Caco-2 (cell line): ENCODE data around the gene ZNF705A. TPM values are rescaled to one million over a fixed set of nuclear protein-coding genes. Genes with fewer than 3 reads are reported as not detected.
"Not testable (repeated sequence)": the region's sequence is repeated elsewhere in the genome, so short reads cannot be mapped to it uniquely, and the experiment has no call there.

Experiments
- BruUV-seq: library from RNA; stranded (reverse); fragments of 400-500 nt; replicated peaks from 2 replicates; lab custom pipeline; 2021; lab: Mats Ljungman, UMichigan
- CTCF ChIA-PET: fragments of 300-600 bp; sonication (Branson Sonifier 250); formaldehyde crosslinking; loops from one replicate; lab custom pipeline; 2022; ENCODE audit warnings: antibody characterized with exemption; lab: Charles Lee
- POLR2A ChIA-PET: fragments of 300-600 bp; sonication (Branson Sonifier 250); formaldehyde crosslinking; loops from one replicate; lab custom pipeline; 2022; ENCODE audit warnings: antibody characterized with exemption; lab: Charles Lee
- DNase-seq, 2 experiments: peaks; one replicate each; pipeline versions ENCODE4 v3.0.0 to v3.0.0-alpha.2; 2020 to 2022
- H3K27me3 ChIP-seq: replicated peaks from 2 replicates; pipeline ENCODE4 v1.6.0; 2011; ENCODE audit warnings: low read length; ENCODE audit not compliant: control insufficient read depth, insufficient read depth
- H3K36me3 ChIP-seq: 2 replicates; pipeline ENCODE4 v1.5.1; 2011; ENCODE audit warnings: low read length; ENCODE audit not compliant: control insufficient read depth, insufficient read depth
- H3K4me1 ChIP-seq: fragments of 250-450 bp; sonication (Bioruptor Pico); 2 replicates; pipeline ENCODE4 v1.5.1; 2020; ENCODE audit warnings: mild to moderate bottlenecking
- H3K4me3 ChIP-seq: 2 replicates; pipeline ENCODE4 v1.5.1; 2011; ENCODE audit warnings: low read depth, mild to moderate bottlenecking, control low read depth, low read length
- H3K9me3 ChIP-seq: fragments of 250-450 bp; sonication (Bioruptor Pico); 2 replicates; pipeline ENCODE4 v1.5.1; 2020; ENCODE audit warnings: mild to moderate bottlenecking, moderate library complexity
- H3K27ac Mint-ChIP-seq: one replicate; pipeline ENCODE4 v1.8.0; 2022; ENCODE audit warnings: mixed read lengths; ENCODE audit not compliant: unreplicated experiment
- H3K27me3 Mint-ChIP-seq: one replicate; pipeline ENCODE4 v1.8.0; 2022; ENCODE audit warnings: mixed read lengths; ENCODE audit not compliant: insufficient read depth, unreplicated experiment
- H3K36me3 Mint-ChIP-seq: one replicate; pipeline ENCODE4 v1.8.0; 2022; ENCODE audit warnings: mild to moderate bottlenecking, mixed read lengths; ENCODE audit not compliant: insufficient read depth, unreplicated experiment
- H3K4me1 Mint-ChIP-seq: one replicate; pipeline ENCODE4 v1.8.0; 2022; ENCODE audit warnings: low read depth, mixed read lengths; ENCODE audit not compliant: unreplicated experiment
- H3K4me3 Mint-ChIP-seq: one replicate; pipeline ENCODE4 v1.8.0; 2022; ENCODE audit warnings: mild to moderate bottlenecking, moderate library complexity, mixed read lengths; ENCODE audit not compliant: unreplicated experiment
- H3K9me3 Mint-ChIP-seq: one replicate; pipeline ENCODE4 v1.8.0; 2022; ENCODE audit warnings: mixed read lengths; ENCODE audit not compliant: unreplicated experiment
- intact Hi-C: fragments of 100-400 bp; cut with micrococcal nuclease; formaldehyde crosslinking; loops from one replicate; pipeline ENCODE4 v1.10.0; 2022; ENCODE audit not compliant: unreplicated experiment
- total RNA-seq: library from RNA; stranded (reverse); gene quantifications from 2 replicates; pipeline ENCODE4 v1.2.3, GENCODE V29; 2022
- TF ChIP-seq, protein P1 (sequence below), 2 experiments: fragments of 200-600 bp in 1 of 2; IDR thresholded peaks; 1 replicate in 1 of 2; 2 replicates in 1 of 2; pipeline versions ENCODE4 v1.5.1 to v1.8.0; 2011 to 2022; ENCODE audit warnings: antibody characterized with exemption in 1 of 2, control low read depth in 1 of 2, inconsistent platforms in 1 of 2, low read depth in 1 of 2, low read length in 1 of 2, mild to moderate bottlenecking in 1 of 2, moderate library complexity in 1 of 2; ENCODE audit not compliant: insufficient read depth in 1 of 2, severe bottlenecking in 1 of 2, unreplicated experiment in 1 of 2

The ZNF705A gene
- total RNA-seq, 1 experiment from 2014 or later, result not detected

DNA sequence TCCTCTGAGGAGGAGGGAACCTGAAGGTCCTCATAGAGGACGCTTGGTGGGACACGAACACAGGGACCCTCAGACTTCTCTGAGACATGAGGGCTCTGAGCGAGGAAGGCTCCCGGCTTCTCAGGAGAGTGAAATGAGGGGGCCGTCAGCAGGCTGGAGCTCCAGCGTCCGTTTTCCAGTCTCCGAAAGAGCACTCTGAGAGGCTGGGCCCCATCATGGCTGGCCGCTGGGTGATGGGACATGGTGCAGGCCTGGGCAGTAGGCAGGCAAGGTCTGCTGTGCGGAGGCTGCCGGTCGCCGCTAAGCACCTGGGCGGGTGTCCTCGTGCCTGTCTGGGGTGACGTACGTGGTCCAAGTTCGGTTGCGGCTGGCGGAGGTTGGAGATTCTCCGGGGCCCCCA is 65.0 kb downstream of the ZNF705A start:
- H3K4me3 Mint-ChIP-seq, H3K9me3 Mint-ChIP-seq, POLR2A ChIA-PET, H3K27me3 ChIP-seq, BruUV-seq, H3K4me1 ChIP-seq, CTCF ChIA-PET, DNase-seq, H3K27ac Mint-ChIP-seq, H3K4me1 Mint-ChIP-seq, H3K4me3 ChIP-seq, intact Hi-C loops, H3K36me3 ChIP-seq, H3K9me3 ChIP-seq, H3K36me3 Mint-ChIP-seq: not testable (repeated sequence)
- peaks cover 15% of the 10 kb centered on the region for H3K27me3 Mint-ChIP-seq

DNA sequence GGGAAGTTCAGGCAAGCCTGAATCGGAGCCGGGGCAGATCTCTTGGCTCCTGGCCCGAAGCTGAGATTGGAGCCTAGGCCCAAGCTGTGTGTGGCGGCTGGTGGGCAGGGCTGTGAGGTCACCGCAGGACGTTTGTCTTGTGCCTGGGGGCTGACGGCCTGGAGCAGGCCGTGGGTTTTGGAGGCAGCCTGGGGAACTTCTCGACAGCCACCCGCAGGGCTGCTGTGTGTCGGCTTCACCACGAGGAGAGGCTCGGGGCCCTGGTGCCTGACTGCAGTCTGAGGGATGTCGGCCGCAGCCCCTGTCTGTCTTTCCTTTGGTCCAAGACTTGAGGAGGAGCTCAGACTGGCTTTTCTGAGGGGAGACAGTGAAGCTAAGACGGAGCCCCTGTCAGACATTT is 65.5 kb downstream of the ZNF705A start:
- DNase-seq, H3K4me1 ChIP-seq, H3K36me3 ChIP-seq, H3K27me3 ChIP-seq, H3K4me3 Mint-ChIP-seq, H3K9me3 ChIP-seq, CTCF ChIA-PET, H3K9me3 Mint-ChIP-seq, H3K36me3 Mint-ChIP-seq, BruUV-seq, H3K4me1 Mint-ChIP-seq, POLR2A ChIA-PET, intact Hi-C loops, H3K27ac Mint-ChIP-seq, H3K4me3 ChIP-seq: not testable (repeated sequence)
- peaks cover 15% of the 10 kb centered on the region for H3K27me3 Mint-ChIP-seq

DNA sequence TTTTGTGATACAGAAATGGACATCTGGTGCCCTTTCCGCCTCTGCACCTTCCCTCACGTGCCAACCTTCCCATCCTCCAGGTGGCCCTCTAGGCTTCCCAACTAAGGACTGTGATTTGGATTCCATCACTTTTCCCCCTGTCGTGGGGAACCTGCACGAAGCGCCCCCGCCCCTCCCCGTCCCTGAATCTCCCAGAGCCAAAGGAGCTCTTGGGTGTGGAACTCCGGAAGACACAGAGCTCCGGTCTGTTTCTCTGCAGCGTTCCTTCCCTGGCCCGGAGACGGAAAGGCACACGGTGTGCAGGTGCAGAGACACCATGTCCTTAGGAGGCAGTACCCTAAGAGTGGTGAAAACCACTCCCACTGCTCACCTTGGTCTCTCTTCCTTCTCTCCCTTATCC is 66.8 kb downstream of the ZNF705A start:
- H3K4me1 Mint-ChIP-seq, BruUV-seq, H3K9me3 ChIP-seq, H3K36me3 Mint-ChIP-seq, intact Hi-C loops, H3K27me3 ChIP-seq, H3K4me3 Mint-ChIP-seq, H3K9me3 Mint-ChIP-seq, H3K36me3 ChIP-seq, CTCF ChIA-PET, DNase-seq, H3K4me1 ChIP-seq, POLR2A ChIA-PET, H3K27ac Mint-ChIP-seq, H3K4me3 ChIP-seq: not testable (repeated sequence)
- peaks cover 15% of the 10 kb centered on the region for H3K27me3 Mint-ChIP-seq

DNA sequence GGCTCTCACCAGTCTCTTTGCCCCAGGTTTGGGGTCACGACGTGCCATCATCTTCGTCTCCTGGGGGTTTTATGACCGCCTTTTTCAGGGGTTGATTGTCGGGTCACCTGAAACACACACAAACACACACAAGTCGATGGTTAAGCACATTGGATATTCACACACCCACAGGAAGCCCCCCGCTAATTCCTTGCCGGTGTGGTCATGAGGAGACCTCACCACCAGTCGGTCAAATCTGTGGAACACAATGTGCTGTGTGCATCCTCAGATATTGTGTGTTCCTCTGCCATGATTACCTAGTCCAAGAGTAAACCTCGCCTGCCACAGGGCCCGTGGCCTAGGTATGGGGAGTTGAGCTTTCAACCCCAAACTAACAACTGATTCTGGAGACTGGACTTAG is 68.0 kb downstream of the ZNF705A start:
- H3K9me3 Mint-ChIP-seq, H3K27ac Mint-ChIP-seq, H3K27me3 Mint-ChIP-seq, CTCF ChIA-PET, H3K4me1 ChIP-seq, H3K4me3 ChIP-seq, H3K4me1 Mint-ChIP-seq, DNase-seq, intact Hi-C loops, H3K9me3 ChIP-seq, H3K27me3 ChIP-seq, H3K4me3 Mint-ChIP-seq, H3K36me3 Mint-ChIP-seq, BruUV-seq, H3K36me3 ChIP-seq, POLR2A ChIA-PET: not testable (repeated sequence)

DNA sequence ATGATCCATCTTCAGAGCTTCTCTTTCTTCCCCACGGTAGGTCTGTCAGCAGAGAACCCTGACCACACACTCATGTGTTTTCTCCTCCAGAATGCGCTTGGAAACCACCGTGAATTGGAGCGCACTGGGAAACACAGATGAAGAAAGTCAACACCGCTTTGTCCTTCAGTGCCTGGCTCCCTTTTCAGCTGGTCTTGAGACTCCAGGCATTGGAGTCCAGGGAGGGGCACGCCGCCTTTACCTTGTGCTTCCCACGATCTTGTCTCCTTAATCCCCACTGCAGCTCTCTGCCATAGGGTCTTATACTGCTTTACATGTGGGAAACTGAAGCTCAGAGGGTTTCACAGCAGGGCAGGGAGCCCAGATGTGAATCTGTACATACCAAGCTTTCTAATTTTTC is 69.5 kb downstream of the ZNF705A start:
- Mint-ChIP-seq H3K9me3 (no peaks in the 10 kb centered on the region), H3K27ac (no peak overlapping the region), H3K36me3 (no peaks in the 10 kb centered on the region), H3K4me1 (no peaks in the 10 kb centered on the region), H3K27me3 (peaks cover 5% of the 10 kb centered on the region), H3K4me3 (no peak overlapping the region)
- peaks cover 3% of the 10 kb centered on the region; the same call in 1 of the 2 replicates for H3K9me3 ChIP-seq
- DNase-seq, result no peak
- ChIA-PET POLR2A (no interaction called here), CTCF (interaction anchor here (0.6 to 0.7 kb wide), 3 partner anchors 9 to 1542 kb away, joined by 5 to 8 read pairs (median 6); no protein-coding TSS in a partner anchor)
- no peak overlapping the region for H3K4me3 ChIP-seq
- no TSS peak for BruUV-seq
- intact Hi-C loops, result no loop called here
- H3K4me1 ChIP-seq, result no peaks in the 10 kb centered on the region
- no peaks in the 10 kb centered on the region for H3K36me3 ChIP-seq
- TF ChIP-seq, protein P1, sequence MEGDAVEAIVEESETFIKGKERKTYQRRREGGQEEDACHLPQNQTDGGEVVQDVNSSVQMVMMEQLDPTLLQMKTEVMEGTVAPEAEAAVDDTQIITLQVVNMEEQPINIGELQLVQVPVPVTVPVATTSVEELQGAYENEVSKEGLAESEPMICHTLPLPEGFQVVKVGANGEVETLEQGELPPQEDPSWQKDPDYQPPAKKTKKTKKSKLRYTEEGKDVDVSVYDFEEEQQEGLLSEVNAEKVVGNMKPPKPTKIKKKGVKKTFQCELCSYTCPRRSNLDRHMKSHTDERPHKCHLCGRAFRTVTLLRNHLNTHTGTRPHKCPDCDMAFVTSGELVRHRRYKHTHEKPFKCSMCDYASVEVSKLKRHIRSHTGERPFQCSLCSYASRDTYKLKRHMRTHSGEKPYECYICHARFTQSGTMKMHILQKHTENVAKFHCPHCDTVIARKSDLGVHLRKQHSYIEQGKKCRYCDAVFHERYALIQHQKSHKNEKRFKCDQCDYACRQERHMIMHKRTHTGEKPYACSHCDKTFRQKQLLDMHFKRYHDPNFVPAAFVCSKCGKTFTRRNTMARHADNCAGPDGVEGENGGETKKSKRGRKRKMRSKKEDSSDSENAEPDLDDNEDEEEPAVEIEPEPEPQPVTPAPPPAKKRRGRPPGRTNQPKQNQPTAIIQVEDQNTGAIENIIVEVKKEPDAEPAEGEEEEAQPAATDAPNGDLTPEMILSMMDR (IDR thresholded peaks at IDR 0.05; ENCODE audit: insufficient read depth in 1 of 2, low read depth in 1 of 2, low read length in 1 of 2, severe bottlenecking in 1 of 2, unreplicated experiment in 1 of 2), result no peak
- H3K27me3 ChIP-seq, result no peaks in the 10 kb centered on the region

DNA sequence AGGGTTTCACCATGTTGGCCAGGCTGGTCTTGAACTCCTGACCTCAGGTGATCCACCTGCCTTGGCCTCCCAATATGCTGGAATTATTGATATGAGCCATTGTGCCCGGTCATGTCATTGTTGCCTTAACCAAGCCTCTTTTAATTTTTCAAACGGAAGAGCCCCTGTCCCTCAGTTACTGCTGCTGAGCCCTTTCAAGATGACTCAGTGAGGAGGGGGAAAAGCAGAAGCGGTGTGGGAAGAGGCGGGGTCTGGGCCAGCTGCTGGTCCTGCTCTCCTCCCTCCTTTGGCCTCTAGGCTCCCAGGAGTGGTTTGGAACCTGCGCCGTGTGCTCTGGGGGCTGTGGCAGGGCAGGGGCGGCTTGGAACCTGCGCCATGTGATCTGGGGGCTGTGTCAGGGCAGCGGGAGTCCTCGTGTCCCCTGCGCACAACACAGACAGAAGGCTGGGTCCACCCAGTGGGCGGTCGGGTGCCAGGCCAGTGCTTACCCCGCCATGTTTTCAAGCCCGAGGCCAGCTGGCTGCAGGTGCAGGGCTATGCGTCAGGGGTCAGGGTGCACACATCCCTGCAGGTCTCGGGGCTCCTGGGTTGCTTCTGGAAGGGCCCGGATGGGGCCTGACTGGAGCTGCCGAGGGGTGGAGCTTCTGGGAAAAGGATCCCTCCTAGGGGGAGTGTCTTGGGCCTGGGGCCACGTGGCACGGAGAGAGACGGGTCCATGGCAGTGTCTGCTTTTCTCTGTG is 70.3 kb downstream of the ZNF705A start, which contains the start of gene FAM90A1:
Gene FAM90A1 (minus strand): TSS at position 627 of the 740 bp plus-strand sequence. CDS start 2,786 bp downstream, outside the sequence.
- intact Hi-C loops, H3K4me1 ChIP-seq, H3K9me3 ChIP-seq, H3K27me3 Mint-ChIP-seq, H3K4me1 Mint-ChIP-seq, H3K36me3 ChIP-seq, H3K27me3 ChIP-seq, H3K36me3 Mint-ChIP-seq, POLR2A ChIA-PET, H3K9me3 Mint-ChIP-seq, H3K27ac Mint-ChIP-seq, BruUV-seq: not testable (repeated sequence)
- H3K4me3 ChIP-seq, result peak within 1 kb of the TSS; percentile 2; the same call in 1 of the 2 replicates
- peak within 1 kb of the TSS; percentile 24 for H3K4me3 Mint-ChIP-seq
- CTCF ChIA-PET, result interaction anchor here (0.7 kb wide), 1 partner anchor 204 kb away, joined by 5 read pairs; no protein-coding TSS in a partner anchor
- peak; percentile 58 to 69 for DNase-seq
